ENCODE measurements around the gene TMEM51. TPM values are rescaled to one million over a fixed set of nuclear protein-coding genes. Genes with fewer than 3 reads are reported as not detected.

The TMEM51 gene
- total and polyA plus RNA-seq, 2 of the 4 experiments (the other 2 are of a cell fraction), result 2.7 to 10.2 TPM

- Histone ChIP-seq H4K8ac (ENCODE audit: low read depth in 2 of 2, low read length in 2 of 2) (no peak overlapping the region), H4K5ac (ENCODE audit: low read depth, low read length) (no peak overlapping the region), H3K4me3 (ENCODE audit: insufficient read depth, low read depth, low read length) (no peak overlapping the region), H3K4me1 (ENCODE audit: control insufficient read depth, insufficient read depth, low read length) (peaks cover 34% of the 10 kb centered on the region), H2BK20ac (ENCODE audit: low read depth, low read length) (no peak overlapping the region), H2AK9ac (replicated peaks; ENCODE audit: low read depth, low read length, poor library complexity) (no peak overlapping the region), H4K91ac (ENCODE audit: insufficient read depth, low read depth, low read length) (no peak overlapping the region), H3K27me3 (ENCODE audit: control insufficient read depth, insufficient read depth, low read length) (no peaks in the 10 kb centered on the region), H2AFZ (replicated peaks; ENCODE audit: low read length, poor library complexity) (no peak overlapping the region), H3K79me1 (ENCODE audit: low read depth in 1 of 2, low read length in 2 of 2) (peaks cover 46 to 78% of the 10 kb centered on the region in 2 experiments), H3K23ac (ENCODE audit: low read depth, low read length) (no peak overlapping the region), H3K4ac (ENCODE audit: low read depth, low read length) (no peak overlapping the region), H2BK5ac (ENCODE audit: low read depth, low read length, poor library complexity, severe bottlenecking) (no peak overlapping the region), H3K36me3 (ENCODE audit: control insufficient read depth, insufficient read depth, low read length) (no peaks in the 10 kb centered on the region), H3K9me3 (ENCODE audit: control insufficient read depth, insufficient read depth, low read length) (no peaks in the 10 kb centered on the region), H3K9me1 (ENCODE audit: insufficient read depth, low read length) (peaks cover 17% of the 10 kb centered on the region), H2AK5ac (ENCODE audit: low read depth, low read length) (peak overlapping the region; percentile 71), H3K27ac (ENCODE audit: insufficient read depth, low read length) (no peak overlapping the region), H3K14ac (replicated peaks; ENCODE audit: low read depth, low read length) (no peak overlapping the region), H2BK15ac (ENCODE audit: low read depth, low read length) (no peak overlapping the region), H3K56ac (ENCODE audit: extremely low read depth, insufficient read depth, low read length) (no peak overlapping the region), H3K4me2 (ENCODE audit: low read depth, low read length) (no peak overlapping the region), H3K18ac (ENCODE audit: low read depth, low read length) (no peak overlapping the region), H3K9ac (ENCODE audit: low read depth, low read length) (no peak overlapping the region), H2BK120ac (ENCODE audit: low read depth, low read length) (no peak overlapping the region), H4K20me1 (ENCODE audit: insufficient read depth, low read length) (peaks cover 7% of the 10 kb centered on the region; the same call in 1 of the 2 replicates)
- in situ Hi-C loops (cut with MboI; ENCODE audit: low sequenced_read_pairs), result no loop called here
- no peak for TF ChIP-seq MAFK (IDR thresholded peaks at IDR 0.05; ENCODE audit: low read depth, low read length)
- no peak for TF ChIP-seq RCOR1 (IDR thresholded peaks at IDR 0.05; ENCODE audit: insufficient replicate concordance, low read length)
- TF ChIP-seq RAD21 (IDR thresholded peaks at IDR 0.05; ENCODE audit: low read length), result no peak
- TF ChIP-seq RFX5 (IDR thresholded peaks at IDR 0.05; ENCODE audit: low read depth, low read length), result no peak
- TF ChIP-seq ELK1 (IDR thresholded peaks at IDR 0.05; ENCODE audit: borderline replicate concordance, low read depth, low read length), result no peak
- no peak for TF ChIP-seq SMC3 (IDR thresholded peaks at IDR 0.05; ENCODE audit: low read depth, low read length)
- TF ChIP-seq CEBPB (IDR thresholded peaks at IDR 0.05; ENCODE audit: low read depth, low read length), result no peak
- no peak for TF ChIP-seq MAZ (IDR thresholded peaks at IDR 0.05; ENCODE audit: borderline replicate concordance, low read depth, low read length)
- TF ChIP-seq BHLHE40 (IDR thresholded peaks at IDR 0.05; ENCODE audit: low read depth, low read length), result no peak
- no peak for TF ChIP-seq NFE2L2 (IDR thresholded peaks at IDR 0.05; ENCODE audit: low read depth, low read length)
- TF ChIP-seq POLR2A (IDR thresholded peaks at IDR 0.05; ENCODE audit: low read depth, low read length), result no peak
- TF ChIP-seq CTCF (conservative IDR thresholded peaks at IDR 0.05; ENCODE audit: low read depth, low read length), result no peak
- no peak for TF ChIP-seq FOS (IDR thresholded peaks at IDR 0.05; ENCODE audit: low read depth, low read length)
- TF ChIP-seq MXI1 (IDR thresholded peaks at IDR 0.05; ENCODE audit: borderline replicate concordance, low read depth, low read length), result no peak
- TF ChIP-seq USF2 (IDR thresholded peaks at IDR 0.05; ENCODE audit: low read depth, low read length), result no peak
- TF ChIP-seq CHD1 (IDR thresholded peaks at IDR 0.05; ENCODE audit: low read depth, low read length), result no peak
- no TSS peak for BruUV-seq (replicated peaks)
- ATAC-seq (ENCODE audit: low read depth), result no peak
- POLR2A ChIA-PET (ENCODE audit: unreplicated experiment), result no interaction called here
- dilution Hi-C loops (cut with HindIII; ENCODE audit: low sequenced_read_pairs, unreplicated experiment), result no loop called here
- intact Hi-C loops (cut with micrococcal nuclease), result loop anchor here (10.0 kb wide), 1 partner anchor 225 kb away; no protein-coding TSS in a partner anchor
- no CpG with 5 or more reads among the region's 7 CpGs for WGBS, 2 experiments (ENCODE audit: extremely low coverage in 2 of 2, insufficient read length in 1 of 2)
- CTCF ChIA-PET, result interaction anchor here (1.1 kb wide), 1 partner anchor 12 kb away, joined by 3 read pairs; no protein-coding TSS in a partner anchor
- DNase-seq, result no peak
Observed at GRCh38 chr1:15170071-15170470, 16.5 kb downstream of the TMEM51 start.

Data from IMR-90 (cell line).